ENCODE results near the gene CADM1. TPM values are rescaled to one million over a fixed set of nuclear protein-coding genes. Genes with fewer than 3 reads are reported as not detected.

CADM1 gene
- total and polyA plus RNA-seq, 4 donors: 13.0 to 40.6 (median 28.9) TPM

- Histone ChIP-seq H3K36me3 (ENCODE audit: control insufficient read depth in 4 of 4, insufficient read depth in 3 of 4, low read depth in 1 of 4, low read length in 3 of 4) (no peaks in the 10 kb centered on the region), H3K4me3 (ENCODE audit: low read depth in 1 of 3, low read length in 3 of 3) (no peak overlapping the region), H3K27ac (ENCODE audit: low read depth in 1 of 2, low read length in 2 of 2) (no peak overlapping the region), H3K9ac (ENCODE audit: low read depth in 1 of 2, low read length in 2 of 2) (no peak overlapping the region), H3K9me3 (ENCODE audit: control insufficient read depth in 4 of 4, low read length in 3 of 4) (no peaks in the 10 kb centered on the region), H3K27me3 (ENCODE audit: control insufficient read depth in 4 of 4, insufficient read depth in 4 of 4, low read length in 3 of 4) (no peaks in the 10 kb centered on the region), H3K4me1 (ENCODE audit: control insufficient read depth in 4 of 4, insufficient read depth in 4 of 4, low read length in 3 of 4) (peaks cover 0 to 4% (median 1%) of the 10 kb centered on the region in 4 donors)
- WGBS: 92% methylated on average over 7 of the region's 7 CpGs
- no peak for DNase-seq (ENCODE audit: low spot score)
- TF ChIP-seq EGR1 (IDR thresholded peaks at IDR 0.05; ENCODE audit: low read depth in 2 of 2) (no peak), FOXA1 (IDR thresholded peaks at IDR 0.05) (no peak), TAF1 (conservative IDR thresholded peaks at IDR 0.05) (no peak), SP1 (IDR thresholded peaks at IDR 0.05) (no peak), ZBTB33 (IDR thresholded peaks at IDR 0.05) (no peak), ATF3 (IDR thresholded peaks at IDR 0.05) (no peak), CTCF (IDR thresholded peaks at IDR 0.05; ENCODE audit: low read depth, low read length, missing input control) (no peak), FOXA2 (IDR thresholded peaks at IDR 0.05) (no peak), RXRA (IDR thresholded peaks at IDR 0.05) (no peak)
Observed at GRCh38 chr11:115425816-115426215, 78.4 kb downstream of the CADM1 start.

GRCh38 chr11:115425250-115425649 is 79.0 kb downstream of the CADM1 start:
- DNase-seq (ENCODE audit: low spot score): no peak
- H3K9me3 ChIP-seq (ENCODE audit: control insufficient read depth in 4 of 4, low read length in 3 of 4): no peaks in the 10 kb centered on the region
- WGBS: 92% methylated on average over 5 of the region's 5 CpGs
- H3K27ac ChIP-seq (ENCODE audit: low read depth in 1 of 2, low read length in 2 of 2): no peak overlapping the region
- no peak overlapping the region for H3K4me3 ChIP-seq (ENCODE audit: low read depth in 1 of 3, low read length in 3 of 3)
- TF ChIP-seq NR2F2 (IDR thresholded peaks at IDR 0.05) (no peak), SP1 (IDR thresholded peaks at IDR 0.05) (no peak), FOXA2 (IDR thresholded peaks at IDR 0.05) (no peak), MAX (IDR thresholded peaks at IDR 0.05) (no peak)
- no peak overlapping the region for H3K9ac ChIP-seq (ENCODE audit: low read depth in 1 of 2, low read length in 2 of 2)
- H3K36me3 ChIP-seq (ENCODE audit: control insufficient read depth in 4 of 4, insufficient read depth in 3 of 4, low read depth in 1 of 4, low read length in 3 of 4): no peaks in the 10 kb centered on the region
- peaks cover 0 to 4% (median 1%) of the 10 kb centered on the region in 4 donors for H3K4me1 ChIP-seq (ENCODE audit: control insufficient read depth in 4 of 4, insufficient read depth in 4 of 4, low read length in 3 of 4)
- H3K27me3 ChIP-seq (ENCODE audit: control insufficient read depth in 4 of 4, insufficient read depth in 4 of 4, low read length in 3 of 4): no peaks in the 10 kb centered on the region

GRCh38 chr11:115423728-115424459 is 80.3 kb downstream of the CADM1 start:
- Histone ChIP-seq H3K27ac (ENCODE audit: low read depth in 1 of 2, low read length in 2 of 2) (no peak overlapping the region), H3K36me3 (ENCODE audit: control insufficient read depth in 4 of 4, insufficient read depth in 3 of 4, low read depth in 1 of 4, low read length in 3 of 4) (no peaks in the 10 kb centered on the region), H3K9me3 (ENCODE audit: control insufficient read depth in 4 of 4, low read length in 3 of 4) (no peaks in the 10 kb centered on the region), H3K4me3 (ENCODE audit: low read depth in 1 of 3, low read length in 3 of 3) (no peak overlapping the region), H3K4me1 (ENCODE audit: control insufficient read depth in 4 of 4, insufficient read depth in 4 of 4, low read length in 3 of 4) (peaks cover 0 to 4% (median 1%) of the 10 kb centered on the region in 4 donors), H3K27me3 (ENCODE audit: control insufficient read depth in 4 of 4, insufficient read depth in 4 of 4, low read length in 3 of 4) (no peaks in the 10 kb centered on the region), H3K9ac (ENCODE audit: low read depth in 1 of 2, low read length in 2 of 2) (no peak overlapping the region)
- 75% methylated on average over 7 of the region's 7 CpGs for WGBS
- DNase-seq (ENCODE audit: low spot score): no peak
- TF ChIP-seq MAX (IDR thresholded peaks at IDR 0.05) (no peak), CTCF (IDR thresholded peaks at IDR 0.05; ENCODE audit: low read depth, low read length, missing input control) (no peak), FOXA1 (IDR thresholded peaks at IDR 0.05) (no peak), HNF4A (conservative IDR thresholded peaks at IDR 0.05) (no peak), SP1 (IDR thresholded peaks at IDR 0.05) (no peak), FOXA2 (IDR thresholded peaks at IDR 0.05) (no peak), ZBTB33 (IDR thresholded peaks at IDR 0.05) (no peak), JUND (IDR thresholded peaks at IDR 0.05) (no peak), GABPA (IDR thresholded peaks at IDR 0.05 in 1 of 2, conservative IDR thresholded peaks at IDR 0.05 in 1 of 2) (no peak), ATF3 (IDR thresholded peaks at IDR 0.05) (no peak), NR2F2 (IDR thresholded peaks at IDR 0.05) (no peak), RXRA (IDR thresholded peaks at IDR 0.05) (no peak), YY1 (IDR thresholded peaks at IDR 0.05) (no peak), TAF1 (conservative IDR thresholded peaks at IDR 0.05) (no peak), HNF4G (IDR thresholded peaks at IDR 0.05) (no peak)

Data from liver (tissue), 9 donors.